Measurements from ENCODE around the gene EEF1AKMT3.

GRCh38 chr12:57797933-57798332 is 25.5 kb downstream of the EEF1AKMT3 start:
- TF ChIP-seq ELF1 (IDR thresholded peaks at IDR 0.05; ENCODE audit: borderline replicate concordance, low read depth) (no peak), CTCF (IDR thresholded peaks at IDR 0.05 in 2 of 3, conservative IDR thresholded peaks at IDR 0.05 in 1 of 3; ENCODE audit: borderline replicate concordance in 1 of 3, insufficient read depth in 1 of 3, low read depth in 2 of 3, low read length in 2 of 3) (no peak), SIN3A (IDR thresholded peaks at IDR 0.05; ENCODE audit: low read depth) (no peak), EGR1 (IDR thresholded peaks at IDR 0.05; ENCODE audit: low read depth) (no peak), SP1 (IDR thresholded peaks at IDR 0.05; ENCODE audit: low read depth) (no peak), CEBPB (IDR thresholded peaks at IDR 0.05; ENCODE audit: low read depth) (no peak), RAD21 (IDR thresholded peaks at IDR 0.05; ENCODE audit: low read depth) (no peak), POLR2A (IDR thresholded peaks at IDR 0.05; ENCODE audit: borderline replicate concordance, extremely low read depth, insufficient read depth, insufficient read length) (no peak), EZH2 (IDR thresholded peaks at IDR 0.05) (no peak), ATF3 (IDR thresholded peaks at IDR 0.05) (no peak), ZFX (IDR thresholded peaks at IDR 0.05) (no peak)

Data from HCT116 (cell line).